ENCODE measurements around the gene ATF2. TPM values are rescaled to one million over a fixed set of nuclear protein-coding genes. Genes with fewer than 3 reads are reported as not detected.

The ATF2 gene
- 23.9 TPM for polyA plus RNA-seq (2012; ENCODE audit: insufficient read depth, insufficient read length)

GRCh38 chr2:175167792-175168563 lies at the start of gene ATF2:
Gene ATF2 (minus strand): TSS chr2:175168203. CDS start chr2:175136443, 31,760 bp downstream.
- peak; percentile 99 for DNase-seq (ENCODE audit: low read depth, low spot score)
- peak within 1 kb of the TSS; percentile 99 for H3K4me3 ChIP-seq (ENCODE audit: low read length)

GRCh38 chr2:175207741-175208438 lies 39.9 kb upstream of the ATF2 start:
- DNase-seq (ENCODE audit: low read depth, low spot score) = no peak
- no peak overlapping the region for H3K4me3 ChIP-seq (ENCODE audit: low read length)

GRCh38 chr2:175206866-175207265 lies 38.9 kb upstream of the ATF2 start:
- H3K4me3 ChIP-seq (ENCODE audit: low read length) = no peak overlapping the region
- DNase-seq (ENCODE audit: low read depth, low spot score) = no peak

- DNase-seq (ENCODE audit: low read depth, low spot score) = no peak
These were observed 37.5 kb upstream of the ATF2 start for GRCh38 chr2:175205523-175205922.

GRCh38 chr2:175203621-175204496 lies 35.9 kb upstream of the ATF2 start:
- peak; percentile 44 for DNase-seq (ENCODE audit: low read depth, low spot score)
- no peak overlapping the region for H3K4me3 ChIP-seq (ENCODE audit: low read length)

More at GRCh38 chr2:175205523-175205922, 37.5 kb upstream of the ATF2 start:
- H3K4me3 ChIP-seq (ENCODE audit: low read length) = no peak overlapping the region

GRCh38 chr2:175195012-175195411 lies 27.0 kb upstream of the ATF2 start:
- DNase-seq (ENCODE audit: low read depth, low spot score) = no peak

GRCh38 chr2:175188761-175189160 lies 20.8 kb upstream of the ATF2 start:
- no peak for DNase-seq (ENCODE audit: low read depth, low spot score)
- H3K4me3 ChIP-seq (ENCODE audit: low read length) = no peak overlapping the region

More at GRCh38 chr2:175195012-175195411, 27.0 kb upstream of the ATF2 start:
- H3K4me3 ChIP-seq (ENCODE audit: low read length) = no peak overlapping the region

GRCh38 chr2:175187378-175187777 lies 19.4 kb upstream of the ATF2 start:
- DNase-seq (ENCODE audit: low read depth, low spot score) = no peak
- H3K4me3 ChIP-seq (ENCODE audit: low read length) = no peak overlapping the region

- no peak for DNase-seq (ENCODE audit: low read depth, low spot score)
- no peak overlapping the region for H3K4me3 ChIP-seq (ENCODE audit: low read length)
These were observed 15.7 kb upstream of the ATF2 start for GRCh38 chr2:175183674-175184073.

- H3K4me3 ChIP-seq (ENCODE audit: low read length) = peak overlapping the region; percentile 97
- no peak for DNase-seq (ENCODE audit: low read depth, low spot score)
These were observed 13.9 kb upstream of the ATF2 start for GRCh38 chr2:175181877-175182308.

- H3K4me3 ChIP-seq (ENCODE audit: low read length) = peak within 1 kb of the TSS; percentile 97
- DNase-seq (ENCODE audit: low read depth, low spot score) = peak; percentile 94
These were observed 13.3 kb upstream of the ATF2 start, which contains the start of gene ATP5MC3 for GRCh38 chr2:175181104-175181876. Gene ATP5MC3 (minus strand): TSS chr2:175181710. CDS start chr2:175181393, 317 bp downstream.

- H3K4me3 ChIP-seq (ENCODE audit: low read length) = peak overlapping the region; percentile 97
- peak; percentile 55 for DNase-seq (ENCODE audit: low read depth, low spot score)
These were observed 12.7 kb upstream of the ATF2 start for GRCh38 chr2:175180701-175181103.

- no peak for DNase-seq (ENCODE audit: low read depth, low spot score)
- H3K4me3 ChIP-seq (ENCODE audit: low read length) = no peak overlapping the region
These were observed 8.6 kb upstream of the ATF2 start for GRCh38 chr2:175176624-175177023.

- DNase-seq (ENCODE audit: low read depth, low spot score) = no peak
- no peak overlapping the region for H3K4me3 ChIP-seq (ENCODE audit: low read length)
These were observed 7.9 kb upstream of the ATF2 start for GRCh38 chr2:175175896-175176295.

GRCh38 chr2:175175320-175175719 lies 7.3 kb upstream of the ATF2 start:
- no peak for DNase-seq (ENCODE audit: low read depth, low spot score)
- no peak overlapping the region for H3K4me3 ChIP-seq (ENCODE audit: low read length)

GRCh38 chr2:175170659-175171304 lies 2.8 kb upstream of the ATF2 start:
- no peak for DNase-seq (ENCODE audit: low read depth, low spot score)
- H3K4me3 ChIP-seq (ENCODE audit: low read length) = no peak overlapping the region

GRCh38 chr2:175169191-175169590 lies 1.2 kb upstream of the ATF2 start:
- no peak for DNase-seq (ENCODE audit: low read depth, low spot score)
- peak overlapping the region; percentile 75 for H3K4me3 ChIP-seq (ENCODE audit: low read length)

- DNase-seq (ENCODE audit: low read depth, low spot score) = no peak
- peak overlapping the region; percentile 75 for H3K4me3 ChIP-seq (ENCODE audit: low read length)
These were observed 552 bp upstream of the ATF2 start for GRCh38 chr2:175168564-175168945.
